C4-2B (cell line): Measurements from ENCODE around the gene CEACAM6.

ENCODE experiments used
- CTCF ChIP-seq: fragments of 450-650 bp; conservative IDR thresholded peaks from 2 replicates; pipeline ENCODE4 v1.5.1; 2017; ENCODE audit warnings: mild to moderate bottlenecking
- ZFX ChIP-seq: fragments of 450-650 bp; IDR thresholded peaks from 2 replicates; pipeline ENCODE4 v1.6.1; 2017

GRCh38 chr19:41718761-41719160, 36.6 kb upstream of the CEACAM6 start:
- no peak for TF ChIP-seq CTCF
- TF ChIP-seq ZFX: no peak
